CD4-positive, alpha-beta T cell treated with Interleukin-15 for 4 hours (primary cell): ENCODE data around the gene CLN6.
A peak's percentile ranks its signal among the peaks of the same experiment; 100 is the strongest.
"Not testable (repeated sequence)": the region's sequence is repeated elsewhere in the genome, so short reads cannot be mapped to it uniquely, and the experiment has no call there.

ENCODE experiments used
- DNase-seq: peaks from one replicate; pipeline ENCODE4 v3.0.0-alpha.2; 2020; ENCODE audit warnings: low spot score

The CLN6 gene

GRCh38 chr15:68223171-68223570, 6.4 kb downstream of the CLN6 start:
- DNase-seq: no peak

DNA sequence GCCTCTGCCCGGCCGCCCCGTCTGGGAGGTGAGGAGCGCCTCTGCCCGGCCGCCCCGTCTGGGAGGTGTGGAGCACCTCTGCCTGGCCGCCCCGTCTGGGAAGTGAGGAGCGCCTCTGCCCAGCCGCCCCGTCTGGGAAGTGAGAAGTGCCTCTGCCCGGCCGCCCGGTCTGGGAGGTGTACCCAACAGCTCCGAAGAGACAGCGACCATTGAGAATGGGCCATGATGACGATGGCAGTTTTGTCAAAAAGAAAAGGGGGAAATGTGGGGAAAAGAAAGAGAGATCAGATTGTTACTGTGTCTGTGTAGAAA, 7.1 kb downstream of the CLN6 start:
- not testable (repeated sequence) for DNase-seq

DNA sequence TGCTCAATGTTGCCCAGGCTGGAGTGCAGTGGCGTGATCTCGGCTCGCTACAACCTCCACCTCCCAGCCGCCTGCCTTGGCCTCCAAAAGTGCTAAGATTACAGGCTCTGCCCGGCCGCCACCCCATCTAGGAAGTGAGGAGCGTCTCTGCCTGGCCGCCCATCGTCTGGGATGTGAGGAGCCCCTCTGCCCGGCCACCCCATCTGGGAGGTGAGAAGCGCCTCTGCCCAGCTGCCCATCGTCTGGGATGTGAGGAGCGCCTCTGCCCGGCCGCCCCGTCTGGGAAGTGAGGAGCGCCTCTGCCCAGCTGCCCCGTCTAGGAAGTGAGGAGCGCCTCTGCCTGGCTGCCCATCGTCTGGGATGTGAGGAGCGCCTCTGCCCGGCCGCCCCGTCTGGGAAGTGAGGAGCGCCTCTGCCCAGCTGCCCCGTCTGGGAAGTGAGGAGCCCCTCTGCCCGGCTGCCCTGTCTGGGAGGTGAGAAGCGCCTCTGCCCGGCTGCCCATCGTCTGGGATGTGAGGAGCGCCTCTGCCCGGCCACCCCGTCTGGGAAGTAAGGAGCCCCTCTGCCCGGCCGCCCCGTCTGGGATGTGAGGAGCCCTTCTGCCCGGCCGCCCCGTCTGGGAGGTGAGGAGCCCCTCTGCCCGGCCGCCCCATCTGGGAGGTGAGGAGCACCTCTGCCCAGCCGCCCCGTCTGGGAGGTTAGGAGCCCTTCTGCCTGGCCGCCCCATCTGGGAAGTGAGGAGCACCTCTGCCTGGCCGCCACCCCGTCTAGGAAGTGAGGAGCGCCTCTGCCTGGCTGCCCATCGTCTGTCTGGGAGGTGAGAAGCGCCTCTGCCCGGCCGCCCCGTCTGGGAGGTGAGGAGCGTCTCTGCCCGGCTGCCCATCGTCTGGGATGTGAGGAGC, 7.7 kb downstream of the CLN6 start:
- DNase-seq: not testable (repeated sequence)

DNA sequence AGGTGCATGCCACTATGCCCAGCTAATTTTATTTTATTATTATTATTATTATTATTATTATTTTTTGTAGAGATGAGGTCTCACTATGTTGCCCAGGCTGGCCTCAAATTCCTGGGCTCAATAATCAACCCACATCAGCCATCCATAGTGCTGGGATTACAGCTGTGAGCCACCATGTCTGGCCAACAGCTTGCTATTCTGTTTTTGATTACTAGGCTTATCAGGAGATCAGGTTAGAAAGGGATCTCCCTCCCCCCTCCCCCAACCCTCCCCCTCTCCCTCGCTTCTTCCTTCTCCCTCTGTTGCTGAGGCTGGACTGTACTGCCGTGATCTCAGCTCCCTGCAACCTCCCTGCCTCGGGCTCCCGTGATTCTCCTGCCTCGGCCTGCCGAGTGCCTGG, 8.6 kb downstream of the CLN6 start:
- DNase-seq: no peak

GRCh38 chr15:68220489-68220888, 9.0 kb downstream of the CLN6 start:
- DNase-seq: no peak

GRCh38 chr15:68218847-68219798, 10.4 kb downstream of the CLN6 start:
- DNase-seq: no peak

GRCh38 chr15:68218331-68218730, 11.2 kb downstream of the CLN6 start:
- no peak for DNase-seq

GRCh38 chr15:68217341-68217740, 12.2 kb downstream of the CLN6 start:
- no peak for DNase-seq

GRCh38 chr15:68214838-68215254, 14.7 kb downstream of the CLN6 start:
- no peak for DNase-seq

GRCh38 chr15:68213991-68214837, 15.3 kb downstream of the CLN6 start:
- DNase-seq: no peak

DNA sequence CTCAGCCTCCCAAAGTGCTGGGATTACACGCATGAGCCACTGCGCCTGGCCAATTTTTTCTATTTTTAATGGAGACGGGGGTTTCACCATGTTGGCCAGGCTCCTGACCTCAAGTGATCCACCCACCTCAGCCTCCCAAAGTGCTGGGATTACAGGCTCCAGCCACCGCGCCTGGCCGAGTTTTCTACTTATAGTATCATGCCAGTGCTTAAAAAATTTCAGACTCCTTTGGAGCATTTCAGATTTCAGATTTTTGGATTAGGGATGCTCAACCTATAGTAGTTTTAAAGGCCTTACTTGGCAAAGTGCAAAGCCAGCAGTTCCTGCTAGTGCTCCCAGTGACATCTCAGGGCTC, 16.1 kb downstream of the CLN6 start:
- not testable (repeated sequence) for DNase-seq

DNA sequence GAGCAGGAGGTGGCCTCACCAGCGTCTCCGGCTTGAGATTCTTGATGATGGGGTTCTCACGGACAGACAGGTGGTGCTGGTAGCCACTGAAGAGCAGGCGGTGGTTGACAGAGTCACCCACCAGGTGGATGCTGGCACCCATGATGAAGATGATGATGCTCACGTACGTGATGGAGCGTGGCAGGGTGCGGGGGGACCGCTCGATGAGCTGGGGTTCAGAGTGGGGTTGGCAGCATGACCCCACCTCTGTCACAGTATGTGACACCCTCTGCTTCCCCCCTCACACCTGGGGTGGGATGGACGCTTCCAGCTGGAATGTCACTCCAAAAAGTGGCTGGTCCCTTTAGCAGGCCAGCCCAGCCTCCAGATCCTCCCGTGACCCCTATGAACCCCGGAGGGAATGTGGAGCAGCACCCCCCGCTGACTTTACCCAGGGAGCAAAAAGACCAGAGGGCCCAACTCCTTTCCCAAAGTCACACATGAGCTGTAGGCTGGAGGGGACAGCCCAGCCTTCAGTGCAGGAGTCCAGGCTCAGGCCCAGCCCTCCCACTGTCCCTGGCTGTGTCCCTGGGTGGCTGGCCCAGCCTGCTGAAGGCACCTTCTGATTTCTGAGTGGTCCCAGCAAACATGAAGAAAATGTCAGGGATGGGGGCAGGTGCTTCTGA, 17.7 kb downstream of the CLN6 start:
- no peak for DNase-seq

DNA sequence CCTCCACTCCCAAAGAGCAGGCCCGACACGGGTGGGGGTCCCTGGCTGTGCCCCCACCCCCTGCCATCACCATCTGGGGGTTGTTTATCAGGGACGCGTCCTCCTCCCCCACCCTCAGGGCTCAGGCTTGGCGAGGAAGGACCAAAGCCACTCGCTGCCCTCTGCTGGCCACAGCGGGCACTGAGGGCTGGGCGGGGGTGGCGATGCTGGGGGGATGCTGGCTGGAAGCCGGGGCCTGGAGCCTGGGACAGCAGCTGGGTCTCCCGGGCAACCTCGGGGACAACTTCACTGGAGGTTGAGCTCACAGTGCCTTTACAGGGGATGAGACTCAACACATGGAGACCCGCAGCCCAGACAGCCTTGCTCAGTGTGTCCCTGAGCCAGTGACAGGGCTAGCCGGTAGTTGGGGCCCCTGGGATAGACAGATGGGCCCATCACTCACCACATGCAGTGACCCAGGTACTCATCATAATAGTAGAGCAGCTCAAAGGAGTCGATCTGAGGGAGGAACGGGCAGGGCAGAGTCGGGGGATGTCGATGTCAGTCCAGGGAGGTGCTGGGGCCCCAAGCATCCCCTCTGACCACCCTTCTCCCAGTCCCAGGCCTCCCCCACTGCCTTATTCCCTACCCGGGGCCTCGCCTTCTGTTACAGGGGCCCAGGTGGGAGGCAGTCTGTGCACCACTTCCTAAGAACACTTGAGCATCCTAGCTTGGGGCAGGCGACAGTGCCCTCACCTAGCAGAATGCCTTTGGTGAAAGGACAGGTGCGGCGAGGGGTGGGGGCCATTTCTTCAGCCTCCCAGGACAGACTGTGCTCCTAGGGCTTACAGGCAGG, 18.5 kb downstream of the CLN6 start:
- peak; percentile 35 for DNase-seq

DNA sequence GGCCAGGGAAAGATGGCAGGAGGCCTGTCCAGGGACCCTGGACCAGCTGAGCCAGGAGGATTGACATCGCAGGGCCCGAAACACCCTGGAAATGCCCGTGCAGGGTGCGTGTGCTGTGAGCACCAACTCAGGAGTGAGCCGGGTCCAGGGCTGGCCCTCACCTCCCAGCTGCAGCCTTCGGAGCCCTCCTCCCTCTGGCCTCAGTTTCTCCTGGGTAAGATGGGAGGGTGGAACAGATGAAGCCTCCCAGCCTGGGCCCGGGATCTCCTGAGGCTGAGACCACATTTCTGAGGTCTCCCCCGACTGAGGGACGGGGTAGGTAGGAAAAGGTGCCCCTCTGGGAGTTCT, 19.1 kb downstream of the CLN6 start:
- DNase-seq: no peak

DNA sequence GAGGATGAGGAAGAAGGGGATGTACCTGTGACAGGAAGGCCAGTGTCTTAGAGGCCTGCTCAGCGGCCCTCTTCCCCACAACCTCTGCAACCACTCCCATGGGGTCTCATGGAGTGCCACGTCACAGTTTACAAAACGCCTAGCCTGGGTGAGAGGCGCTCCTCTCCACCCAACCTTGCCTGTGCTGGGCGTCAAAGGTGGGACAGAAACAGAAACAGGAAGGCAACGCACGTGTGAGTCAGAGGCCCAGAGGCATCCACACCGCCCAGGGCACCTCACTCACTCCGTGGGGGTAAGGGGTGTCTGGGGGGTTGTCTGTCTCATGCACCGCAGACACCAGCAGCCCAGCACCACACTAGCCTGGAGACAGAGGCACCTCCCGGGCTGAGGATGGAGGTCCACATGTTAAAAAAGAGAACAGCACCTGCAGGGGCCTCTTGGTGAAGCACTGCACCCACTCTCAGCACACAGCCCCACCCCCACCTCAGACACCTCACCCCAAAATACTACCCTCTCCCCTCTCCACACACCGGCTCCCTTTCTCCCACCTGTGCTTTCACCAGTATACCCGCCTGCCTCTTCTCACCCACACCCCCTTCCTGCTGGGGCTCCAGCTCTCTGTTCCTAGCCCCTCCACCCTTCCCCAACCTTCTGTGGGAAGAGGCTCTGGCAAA, 19.7 kb downstream of the CLN6 start:
- peak; percentile 17 for DNase-seq

DNA sequence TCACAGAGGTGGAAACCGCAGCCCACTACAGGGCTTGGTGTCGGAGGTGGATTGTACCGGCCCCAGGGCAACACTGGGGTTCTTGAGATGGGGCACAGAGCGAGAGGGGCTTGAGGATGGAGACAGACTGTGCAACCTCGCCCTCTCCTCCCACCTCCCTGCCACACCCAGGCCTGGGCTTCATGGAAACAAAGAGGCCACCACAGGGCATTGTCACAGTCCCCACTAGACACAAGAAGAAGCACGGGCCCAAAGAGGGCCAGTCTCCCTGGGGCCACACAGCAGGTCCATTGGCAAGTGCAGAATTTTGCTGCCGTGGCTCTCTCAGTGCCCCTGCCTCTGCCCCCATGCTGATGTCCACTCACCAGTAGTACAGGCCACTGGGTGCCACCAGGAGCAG, 20.3 kb downstream of the CLN6 start:
- DNase-seq: no peak

DNA sequence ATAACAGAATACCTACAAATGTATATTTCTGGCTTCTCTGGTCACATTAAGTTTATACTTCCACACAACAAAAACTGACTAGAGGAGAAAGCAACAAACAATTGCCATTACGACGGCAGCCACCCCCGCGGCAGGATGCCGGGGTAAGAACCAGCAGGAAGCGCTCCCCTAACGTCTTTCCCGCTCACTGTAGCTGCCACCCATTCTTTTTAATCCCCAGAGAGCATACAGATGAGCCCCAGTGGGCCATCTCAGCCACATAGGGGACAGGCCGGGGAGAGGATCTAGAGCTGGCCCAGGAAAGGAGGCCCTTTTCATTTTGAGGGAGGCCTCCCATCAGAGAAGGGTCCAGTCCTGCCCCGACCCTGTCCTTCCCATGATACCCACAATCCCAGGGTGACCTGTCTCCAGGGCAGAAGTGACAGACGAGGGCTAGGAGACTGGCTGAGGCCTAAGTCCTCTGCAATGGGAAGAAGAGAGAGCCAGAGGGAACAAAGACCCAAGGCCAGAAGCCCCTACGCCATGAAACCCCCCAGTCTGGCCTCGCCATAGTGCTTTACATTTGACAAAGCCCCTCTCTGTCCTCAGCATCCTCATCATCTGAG, 20.8 kb downstream of the CLN6 start:
- no peak for DNase-seq

- no peak for DNase-seq
Observed at GRCh38 chr15:68208136-68208535, 21.4 kb downstream of the CLN6 start.

DNA sequence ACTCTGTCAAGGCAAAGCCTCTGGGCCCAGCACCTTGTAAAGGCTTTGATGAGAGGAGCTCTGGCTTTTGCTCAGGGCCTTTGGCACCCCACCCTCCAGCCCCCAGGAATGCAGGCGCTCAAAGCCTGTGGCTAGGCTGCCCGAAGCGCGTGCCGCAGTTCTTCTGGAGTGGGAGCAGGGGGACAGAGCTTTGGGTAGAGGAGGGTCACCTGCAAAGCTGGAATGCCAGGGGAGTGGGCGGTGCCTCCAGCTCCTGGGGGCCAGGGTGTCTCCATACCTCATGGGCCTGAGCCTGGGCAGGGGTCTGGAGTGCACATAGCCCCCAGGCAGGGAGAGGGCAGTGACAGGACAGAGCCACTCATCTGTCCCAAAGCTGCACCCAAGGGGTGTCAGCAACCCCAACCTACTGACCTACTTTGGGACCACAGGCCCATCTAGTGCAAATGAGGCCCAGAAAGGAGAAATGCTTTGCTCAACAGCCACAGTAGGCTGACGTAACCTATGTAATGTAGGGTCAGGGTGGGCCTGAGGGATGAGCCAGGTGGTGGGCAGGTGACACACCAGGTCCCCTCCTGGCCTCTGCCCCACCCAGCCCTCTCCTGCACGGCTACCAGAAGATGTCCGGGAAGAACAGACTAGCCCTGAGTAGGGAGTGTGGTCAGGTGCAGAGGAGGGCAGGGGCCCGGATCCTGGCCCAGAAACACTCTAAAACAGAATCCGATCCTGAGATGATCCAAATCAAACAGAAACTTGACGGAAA, 22.2 kb downstream of the CLN6 start:
- no peak for DNase-seq
